H9 (cell line): ENCODE results near the gene CHURC1. TPM values are rescaled to one million over a fixed set of nuclear protein-coding genes. Genes with fewer than 3 reads are reported as not detected.

Experiments used
- DNase-seq: peaks from one replicate; pipeline ENCODE4 v3.0.0-alpha.2; 2017
- H2AFZ ChIP-seq: one replicate; pipeline ENCODE4 v1.6.1; 2013; ENCODE audit warnings: mild to moderate bottlenecking, low read length, control low read depth, moderate library complexity
- H2AK5ac ChIP-seq: 2 replicates; pipeline ENCODE4 v1.6.1; 2013; ENCODE audit warnings: low read length, control low read depth, mixed read lengths; ENCODE audit not compliant: insufficient read length
- H2BK120ac ChIP-seq: one replicate; pipeline ENCODE4 v1.6.1; 2013; ENCODE audit warnings: low read depth, mild to moderate bottlenecking, low read length, control low read depth, inconsistent platforms; ENCODE audit not compliant: poor library complexity, severe bottlenecking
- H2BK12ac ChIP-seq: 2 replicates; pipeline ENCODE4 v1.6.1; 2013; ENCODE audit warnings: low read length, control low read depth, mixed read lengths, low read depth; ENCODE audit not compliant: insufficient read length
- H2BK15ac ChIP-seq: 2 replicates; pipeline ENCODE4 v1.6.1; 2013; ENCODE audit warnings: low read depth, low read length, control low read depth
- H2BK20ac ChIP-seq: one replicate; pipeline ENCODE4 v1.6.1; 2013; ENCODE audit warnings: low read depth, mild to moderate bottlenecking, low read length, control low read depth, inconsistent platforms; ENCODE audit not compliant: poor library complexity, severe bottlenecking
- H2BK5ac ChIP-seq: 2 replicates; pipeline ENCODE4 v1.6.1; 2013; ENCODE audit warnings: low read length, control low read depth, mixed read lengths; ENCODE audit not compliant: insufficient read length
- H3K14ac ChIP-seq: 2 replicates; pipeline ENCODE4 v1.6.1; 2013; ENCODE audit warnings: low read length, control low read depth; ENCODE audit not compliant: insufficient read depth
- H3K18ac ChIP-seq: 2 replicates; pipeline ENCODE4 v1.6.1; 2013; ENCODE audit warnings: low read depth, mild to moderate bottlenecking, mixed read lengths, low read length, control low read depth; ENCODE audit not compliant: insufficient read length
- H3K23ac ChIP-seq: 2 replicates; pipeline ENCODE4 v1.6.1; 2013; ENCODE audit warnings: low read length, control low read depth, mixed read lengths, low read depth; ENCODE audit not compliant: insufficient read length
- H3K23me2 ChIP-seq: 2 replicates; pipeline ENCODE4 v1.6.1; 2013; ENCODE audit warnings: low read depth, mild to moderate bottlenecking, mixed read lengths, low read length, control low read depth; ENCODE audit not compliant: insufficient read length, poor library complexity, severe bottlenecking
- H3K27ac ChIP-seq: 2 replicates; pipeline ENCODE4 v1.5.1; 2013; ENCODE audit warnings: low read length, control low read depth, mixed read lengths, low read depth; ENCODE audit not compliant: insufficient read length
- H3K27me3 ChIP-seq: 2 replicates; pipeline ENCODE4 v1.6.1; 2013; ENCODE audit warnings: low read length, control low read depth, inconsistent platforms; ENCODE audit not compliant: insufficient read depth
- H3K4ac ChIP-seq: 2 replicates; pipeline ENCODE4 v1.6.1; 2013; ENCODE audit warnings: low read depth, mild to moderate bottlenecking, control low read depth, inconsistent platforms, low read length, moderate library complexity
- H3K4me1 ChIP-seq: 2 replicates; pipeline ENCODE4 v1.6.1; 2013; ENCODE audit warnings: low read length, control low read depth, inconsistent platforms; ENCODE audit not compliant: insufficient read depth
- H3K4me2 ChIP-seq: 2 replicates; pipeline ENCODE4 v1.6.1; 2013; ENCODE audit warnings: low read length, control low read depth, mixed read lengths; ENCODE audit not compliant: insufficient read length, insufficient read depth
- H3K56ac ChIP-seq: 2 replicates; pipeline ENCODE4 v1.6.1; 2013; ENCODE audit warnings: low read depth, mild to moderate bottlenecking, mixed read lengths, low read length, control low read depth; ENCODE audit not compliant: insufficient read length
- H3K79me1 ChIP-seq: 2 replicates; pipeline ENCODE4 v1.6.1; 2013; ENCODE audit warnings: low read depth, mild to moderate bottlenecking, moderate library complexity, low read length, control low read depth, inconsistent platforms; ENCODE audit not compliant: insufficient read depth, poor library complexity, severe bottlenecking
- H3K79me2 ChIP-seq: 2 replicates; pipeline ENCODE4 v1.6.1; 2013; ENCODE audit warnings: low read length, control low read depth, inconsistent platforms; ENCODE audit not compliant: insufficient read depth
- H3K9ac ChIP-seq: 2 replicates; pipeline ENCODE4 v1.6.1; 2013; ENCODE audit warnings: low read length, control low read depth, mixed read lengths; ENCODE audit not compliant: insufficient read length; ENCODE audit errors: extremely low read depth
- H3K9me3 ChIP-seq: one replicate; pipeline ENCODE4 v1.6.1; 2013; ENCODE audit warnings: low read depth, low read length, inconsistent platforms; ENCODE audit not compliant: control insufficient read depth
- H3T11ph ChIP-seq: one replicate; pipeline ENCODE4 v1.6.1; 2013; ENCODE audit warnings: mild to moderate bottlenecking, low read length, control low read depth, inconsistent platforms
- H4K20me1 ChIP-seq: one replicate; pipeline ENCODE4 v1.6.1; 2013; ENCODE audit not compliant: control insufficient read depth, insufficient read length, insufficient read depth
- H4K5ac ChIP-seq: 2 replicates; pipeline ENCODE4 v1.6.1; 2013; ENCODE audit warnings: low read depth, mild to moderate bottlenecking, mixed read lengths, low read length, control low read depth; ENCODE audit not compliant: insufficient read length
- H4K8ac ChIP-seq: replicated peaks from 2 replicates; pipeline ENCODE4 v1.6.1; 2013; ENCODE audit warnings: low read length, control low read depth, mixed read lengths, low read depth; ENCODE audit not compliant: insufficient read length
- H4K91ac ChIP-seq: 2 replicates; pipeline ENCODE4 v1.6.1; 2013; ENCODE audit warnings: low read depth, mild to moderate bottlenecking, moderate library complexity, mixed read lengths, low read length, control low read depth; ENCODE audit not compliant: insufficient read length
- H3K27ac Mint-ChIP-seq, 3 experiments: 2 replicates in 2 of 3; 3 replicates in 1 of 3; pipeline ENCODE4 v1.8.0; 2020 to 2021; ENCODE audit warnings: mixed read lengths in 3 of 3, mild to moderate bottlenecking in 1 of 3, moderate library complexity in 1 of 3
- H3K27me3 Mint-ChIP-seq: 2 replicates; pipeline ENCODE4 v1.8.0; 2021; ENCODE audit warnings: low read depth, mild to moderate bottlenecking, moderate library complexity, mixed read lengths
- H3K36me3 Mint-ChIP-seq, 3 experiments: 2 replicates in 2 of 3; 3 replicates in 1 of 3; pipeline ENCODE4 v1.8.0; 2020 to 2021; ENCODE audit warnings: low read depth in 3 of 3, mixed read lengths in 3 of 3; ENCODE audit not compliant: insufficient read depth in 1 of 3
- H3K4me1 Mint-ChIP-seq, 2 experiments: 2 replicates each; pipeline ENCODE4 v1.8.0; 2020; ENCODE audit warnings: mixed read lengths in 2 of 2
- H3K4me3 Mint-ChIP-seq, 2 experiments: 2 replicates in 1 of 2; 3 replicates in 1 of 2; pipeline ENCODE4 v1.8.0; 2020 to 2021; ENCODE audit warnings: mild to moderate bottlenecking in 2 of 2, mixed read lengths in 2 of 2, moderate library complexity in 1 of 2
- H3K9me3 Mint-ChIP-seq, 2 experiments: 2 replicates in 1 of 2; 3 replicates in 1 of 2; pipeline ENCODE4 v1.8.0; 2020; ENCODE audit warnings: mild to moderate bottlenecking in 2 of 2, mixed read lengths in 2 of 2, moderate library complexity in 1 of 2
- CTCF ChIP-seq: fragments of 200-600 bp; sonication (generic); conservative IDR thresholded peaks from 3 replicates; pipeline ENCODE4 v1.8.0; 2021; ENCODE audit warnings: antibody characterized with exemption, mild to moderate bottlenecking
- WGBS: extraction: QIAGEN DNeasy Blood & Tissue Kit; methylation state at CpG from one replicate; pipeline ENCODE4 v1.1.7; 2013; ENCODE audit warnings: missing lambda C conversion rate, low lambda C conversion rate, mixed read lengths; ENCODE audit not compliant: insufficient read length; ENCODE audit errors: extremely low coverage; 5-methylcytosine and 5-hydroxymethylcytosine counted together
- total RNA-seq: library from RNA; stranded (reverse); gene quantifications from 2 replicates; pipeline ENCODE4 v1.2.1, GENCODE V29; 2021

CHURC1 gene
- total RNA-seq, 1 experiment from 2014 or later, result 58.7 TPM

DNA sequence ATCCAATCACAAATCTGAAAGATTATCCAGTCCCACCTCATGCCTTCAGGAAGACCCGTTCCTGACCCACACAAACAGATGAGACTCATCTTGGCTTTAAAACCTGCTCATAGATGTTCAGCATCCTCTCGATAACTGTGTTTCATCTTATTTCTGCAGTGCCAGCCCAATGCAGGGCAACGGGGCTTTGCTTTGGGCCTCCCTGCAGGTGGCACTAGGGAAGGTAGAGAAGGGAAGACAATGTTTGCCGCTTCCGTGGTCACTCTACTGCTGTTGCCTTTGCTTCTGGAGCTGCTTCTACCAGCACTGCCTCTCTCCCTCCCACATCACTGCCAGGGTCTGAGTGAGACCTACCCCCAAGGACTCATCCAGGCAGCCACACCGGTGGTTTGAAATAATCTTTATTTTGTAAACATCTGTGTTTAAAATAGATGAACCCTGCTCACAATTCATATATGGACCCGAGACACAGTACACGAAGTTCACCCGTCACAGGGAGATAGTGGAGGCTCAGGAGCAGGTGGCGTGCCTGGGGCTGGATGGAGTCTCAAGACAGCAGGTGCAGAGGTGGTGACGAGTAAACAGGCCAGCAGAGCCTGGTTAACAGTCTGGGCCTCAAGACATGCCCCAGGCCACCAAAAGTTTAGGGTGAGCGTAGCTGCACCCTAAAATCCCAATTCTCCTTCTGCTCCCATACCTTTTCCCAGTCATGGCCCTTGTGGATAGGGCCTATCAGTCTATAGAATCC, 31.4 kb downstream of the CHURC1 start:
- Histone ChIP-seq H3K9me3 (no peaks in the 10 kb centered on the region), H3K9ac (no peak overlapping the region), H4K8ac (no peak overlapping the region), H3K14ac (no peak overlapping the region), H2BK120ac (no peak overlapping the region), H4K20me1 (no peaks in the 10 kb centered on the region), H3K79me1 (no peaks in the 10 kb centered on the region), H3K23ac (no peak overlapping the region), H2AK5ac (no peak overlapping the region), H3K4ac (no peak overlapping the region), H3K23me2 (no peaks in the 10 kb centered on the region), H2AFZ (no peak overlapping the region), H2BK12ac (no peak overlapping the region), H3K4me1 (peaks cover 2% of the 10 kb centered on the region; the same call in 1 of the 2 replicates), H3K18ac (no peak overlapping the region), H2BK15ac (no peak overlapping the region), H3K56ac (no peak overlapping the region), H3K4me2 (no peak overlapping the region), H3T11ph (no peak overlapping the region), H2BK5ac (no peak overlapping the region), H4K5ac (no peak overlapping the region), H4K91ac (no peak overlapping the region), H3K27me3 (no peaks in the 10 kb centered on the region), H2BK20ac (no peak overlapping the region), H3K79me2 (no peaks in the 10 kb centered on the region), H3K27ac (no peak overlapping the region)
- DNase-seq, result no peak
- H3K4me1 Mint-ChIP-seq, result peaks cover 24 to 27% of the 10 kb centered on the region in 2 experiments
- no CpG with 5 or more reads among the region's 12 CpGs for WGBS
- H3K27ac Mint-ChIP-seq, result peak overlapping the region in 2 of 3 experiments; percentile 56 to 86; a peak in 4 of 7 replicates
- no peaks in the 10 kb centered on the region for H3K27me3 Mint-ChIP-seq
- no peak for TF ChIP-seq CTCF
- H3K9me3 Mint-ChIP-seq, result no peaks in the 10 kb centered on the region
- peaks cover 14 to 50% (median 38%) of the 10 kb centered on the region in 3 experiments for H3K36me3 Mint-ChIP-seq
- no peak overlapping the region for H3K4me3 Mint-ChIP-seq
